GM19467 (cell line): Measurements from ENCODE around the gene INPP4B.
"Not testable (repeated sequence)": the region's sequence is repeated elsewhere in the genome, so short reads cannot be mapped to it uniquely, and the experiment has no call there.

Experiments
- ATAC-seq: cut with Tn5 transposase; IDR thresholded peaks from one replicate; pipeline ENCODE4 v1.9.1; 2021; ENCODE audit warnings: mild to moderate bottlenecking, moderate library complexity; ENCODE audit not compliant: unreplicated experiment

Gene INPP4B

DNA sequence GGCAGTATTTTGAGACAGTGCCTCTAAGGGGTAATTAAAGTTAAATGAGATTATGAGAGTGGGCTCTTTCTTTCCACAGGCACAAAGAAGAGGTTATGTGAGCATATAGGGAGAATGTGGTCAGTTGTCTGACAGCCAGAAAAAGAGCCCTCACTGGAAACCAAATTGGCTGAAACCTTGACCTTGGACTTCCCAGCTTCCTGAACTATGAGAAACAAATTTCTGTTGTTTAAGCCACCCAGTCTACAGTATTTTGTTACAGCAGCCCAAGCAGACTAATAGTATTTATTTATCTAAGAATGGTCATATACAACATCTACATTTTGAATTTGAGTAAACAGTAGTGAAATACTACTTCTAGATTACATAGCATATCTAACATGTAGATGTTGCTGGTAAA lies 736.0 kb downstream of the INPP4B start:
- ATAC-seq: no peak

DNA sequence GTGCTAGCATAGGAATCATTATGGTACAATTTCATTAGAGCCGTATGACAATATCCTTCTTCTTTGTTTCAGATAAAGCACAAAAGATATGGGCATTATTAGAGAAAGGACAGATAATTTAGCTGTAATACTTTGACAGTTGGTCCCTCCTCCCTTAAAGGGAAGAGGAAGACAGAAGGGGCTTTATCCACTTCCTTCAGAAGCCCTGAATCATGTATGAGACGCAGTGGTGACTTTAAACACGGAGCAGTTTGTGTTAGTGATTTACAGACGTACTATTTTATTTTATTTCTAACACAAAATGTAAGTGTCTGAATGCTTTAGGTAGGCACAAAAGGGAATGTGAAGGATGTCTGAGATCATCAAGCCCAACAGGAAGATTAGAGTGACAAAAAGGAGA lies 742.1 kb downstream of the INPP4B start:
- no peak for ATAC-seq

DNA sequence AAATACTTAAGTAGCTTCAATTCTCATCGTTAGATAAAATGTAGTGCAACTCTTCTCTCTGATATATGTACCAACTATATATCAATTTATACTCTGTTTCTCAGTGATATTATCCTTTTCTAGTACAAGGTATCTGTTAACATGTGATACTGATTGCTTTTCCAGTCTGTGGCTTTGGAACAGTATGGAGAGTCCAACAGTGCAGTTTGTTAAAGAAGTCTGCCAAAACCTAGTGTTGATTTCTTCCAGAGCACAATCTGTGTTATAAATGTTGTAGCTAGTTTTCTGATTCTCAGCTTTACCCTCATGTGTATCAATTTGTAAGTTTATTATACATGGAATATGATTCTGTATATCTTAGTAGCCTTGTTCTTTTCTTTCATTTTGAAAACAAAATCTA lies 744.7 kb downstream of the INPP4B start:
- no peak for ATAC-seq

DNA sequence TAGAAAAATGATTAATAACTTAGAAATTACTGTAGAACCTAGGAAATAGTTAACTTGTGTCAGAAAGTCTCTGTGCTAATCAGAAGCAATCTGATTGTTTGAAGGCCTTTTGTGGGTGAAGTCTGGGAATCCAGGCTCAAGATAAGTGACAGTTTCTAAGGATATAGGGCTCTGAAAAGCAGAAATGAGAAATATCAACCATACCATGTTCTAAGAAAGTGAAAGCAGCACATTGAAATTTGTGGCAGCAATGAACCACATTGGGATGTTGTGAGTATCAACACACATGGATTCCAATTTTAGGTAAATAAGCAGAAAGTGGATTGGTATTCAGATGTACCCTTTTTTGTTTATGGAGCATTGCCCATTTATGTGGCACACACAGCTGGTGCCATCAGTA lies 745.2 kb downstream of the INPP4B start:
- no peak for ATAC-seq

DNA sequence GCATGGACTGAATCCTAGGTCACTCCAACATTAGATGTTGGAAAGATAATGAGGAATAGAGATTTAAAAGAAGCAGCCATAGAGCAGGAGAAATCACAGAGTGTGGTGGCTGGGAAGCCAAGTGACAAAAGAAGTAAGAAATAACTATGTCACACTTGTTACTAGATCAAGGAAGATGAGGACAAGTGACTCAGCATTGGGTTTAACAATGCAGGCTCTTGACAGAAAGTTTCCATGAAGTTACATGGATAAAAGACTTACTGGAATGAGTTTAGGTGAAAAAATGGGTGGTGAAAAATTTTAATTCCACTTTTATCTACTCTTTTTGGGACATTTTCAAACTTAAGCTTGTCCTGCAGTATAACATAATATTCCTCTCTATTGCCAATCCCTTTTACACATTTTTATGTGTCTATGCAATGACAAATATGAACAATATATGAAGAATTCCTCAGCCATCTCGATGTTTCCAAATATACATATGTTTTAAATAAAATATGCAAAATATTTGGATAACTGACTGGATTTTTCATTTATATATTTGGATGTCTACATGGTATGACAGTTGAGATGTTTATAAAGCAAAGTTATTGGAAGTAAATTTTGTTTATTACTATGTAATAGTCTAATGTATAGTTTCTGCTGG lies 747.1 kb downstream of the INPP4B start:
- ATAC-seq: no peak

DNA sequence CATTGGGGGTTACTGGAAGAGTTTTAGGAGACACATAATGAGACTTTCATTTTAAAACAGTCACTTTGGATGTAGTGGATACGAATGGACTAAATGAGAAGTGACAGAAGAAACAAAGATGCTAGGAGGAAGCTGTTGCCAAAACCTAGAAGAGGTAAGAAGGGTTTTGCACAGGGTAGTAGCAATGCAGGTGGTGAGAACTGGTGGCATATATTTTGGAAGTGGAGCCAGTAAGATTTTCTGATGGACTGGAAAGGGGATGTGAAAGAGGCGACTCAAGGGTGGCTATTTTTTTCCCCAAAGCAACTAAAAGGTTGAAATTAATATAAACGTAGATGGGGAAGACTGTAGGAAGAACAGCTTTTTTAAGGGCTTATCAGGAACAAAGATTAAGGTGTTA lies 747.7 kb downstream of the INPP4B start:
- ATAC-seq: no peak

DNA sequence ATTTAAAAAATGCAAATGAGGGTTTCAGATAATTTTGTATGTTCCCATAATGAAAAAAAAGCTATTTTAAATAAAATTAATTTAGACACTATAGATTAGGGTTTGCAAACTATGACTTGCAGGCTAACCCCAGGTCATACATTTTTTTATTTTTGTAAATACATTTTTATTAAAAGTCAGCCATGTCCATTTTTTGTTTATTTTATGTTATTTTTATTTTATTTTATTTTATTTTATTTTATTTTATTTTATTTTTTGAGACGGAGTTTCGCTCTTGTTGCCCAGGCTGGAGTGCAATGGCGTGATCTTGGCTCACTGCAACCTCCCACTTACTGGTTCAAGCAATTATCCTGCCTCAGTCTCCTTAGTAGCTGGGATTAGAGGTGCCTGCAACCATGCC lies 749.1 kb downstream of the INPP4B start:
- ATAC-seq: no peak

DNA sequence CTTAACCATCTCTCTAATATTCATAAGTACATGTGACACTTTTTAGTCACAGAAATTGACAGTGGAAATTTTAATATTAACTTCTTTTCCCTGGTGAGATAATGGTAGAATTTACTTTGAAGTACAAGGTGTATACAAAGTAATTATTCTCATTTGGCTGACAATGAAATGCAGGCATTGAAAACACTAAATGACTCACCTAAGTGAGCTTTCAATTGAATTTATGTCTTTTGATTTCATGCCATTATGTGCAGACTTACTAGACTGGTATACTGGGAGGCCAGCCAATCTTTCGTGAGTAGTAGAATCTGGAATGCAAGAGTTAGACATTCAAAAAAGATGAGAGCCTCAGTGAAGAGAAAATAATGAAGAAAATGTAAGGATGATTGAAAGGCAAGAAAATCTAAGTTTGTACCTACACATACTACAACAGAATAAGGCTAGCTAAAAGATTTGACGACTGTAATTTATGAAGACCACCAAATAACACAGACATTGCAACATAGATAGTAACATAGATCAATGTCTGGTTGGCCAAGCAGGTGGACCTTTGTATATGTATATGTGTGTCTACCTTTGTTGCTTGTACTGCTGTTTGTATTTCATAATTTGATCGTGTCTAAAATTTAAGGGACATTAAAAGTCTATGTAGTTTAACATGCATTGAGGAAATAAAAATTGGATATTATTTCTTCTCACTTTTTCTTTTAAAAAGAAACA lies 750.1 kb downstream of the INPP4B start:
- no peak for ATAC-seq

DNA sequence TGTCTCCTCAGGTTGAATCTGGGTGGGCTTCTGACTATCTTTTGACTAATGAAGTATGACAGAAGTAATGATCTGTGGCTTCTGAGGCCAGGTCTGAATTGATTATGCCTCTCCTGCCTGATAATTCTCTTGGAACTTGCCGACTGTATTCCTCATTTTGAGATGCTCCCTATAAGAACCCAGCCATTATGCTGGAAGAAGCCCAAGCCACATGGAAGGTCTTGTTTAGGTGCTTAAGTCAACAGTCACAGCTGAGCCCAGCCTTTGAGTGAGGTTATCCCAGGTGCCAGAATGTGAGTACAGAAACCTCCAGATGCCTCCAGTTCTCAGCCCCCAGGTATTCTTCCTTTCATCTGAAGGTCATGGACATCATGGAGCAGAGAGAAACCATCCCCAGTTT lies 753.2 kb downstream of the INPP4B start:
- no peak for ATAC-seq

DNA sequence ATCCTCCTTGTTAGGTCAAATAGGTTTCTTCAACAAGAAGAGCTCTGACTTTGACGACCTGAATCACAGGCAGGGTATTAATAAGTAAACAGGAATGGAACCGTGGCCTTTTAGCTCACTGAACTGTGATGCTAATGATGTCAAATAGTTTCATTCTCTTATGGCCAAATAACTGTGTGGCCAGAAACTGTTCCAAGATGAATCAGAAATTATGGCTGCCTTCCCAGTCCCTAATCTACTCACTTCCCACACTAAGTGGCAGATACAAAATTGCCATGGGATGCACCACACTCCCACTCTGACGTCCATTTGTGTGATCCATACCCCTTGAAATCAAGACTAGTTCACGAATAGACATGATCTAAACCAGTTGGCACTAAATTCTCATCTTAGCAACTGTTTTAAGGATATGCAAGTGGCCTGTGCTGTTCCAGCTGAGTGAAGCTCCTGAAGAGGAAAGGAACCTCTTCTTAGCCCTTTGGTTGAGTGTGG lies 754.4 kb downstream of the INPP4B start:
- ATAC-seq: no peak

DNA sequence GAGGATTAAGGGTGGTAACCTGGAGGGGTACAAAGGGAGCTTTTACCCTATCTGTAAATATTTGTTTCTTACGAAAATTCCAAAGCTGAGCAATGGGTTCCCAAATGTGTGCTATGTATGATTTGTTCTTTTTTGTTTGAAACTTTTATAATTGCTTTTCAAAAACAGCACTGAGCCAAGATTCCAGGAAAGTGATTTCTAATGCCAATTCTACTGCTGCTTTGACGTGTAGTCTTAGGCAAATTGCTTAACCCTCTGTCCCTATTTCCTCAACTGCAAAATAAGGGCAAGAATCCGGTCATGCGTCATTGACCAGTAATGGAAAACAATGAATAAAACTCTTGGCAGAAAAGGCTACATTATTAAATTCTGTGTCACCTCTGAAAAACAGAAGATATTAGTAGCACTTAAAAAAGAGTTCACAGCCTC lies 755.0 kb downstream of the INPP4B start:
- ATAC-seq: no peak

DNA sequence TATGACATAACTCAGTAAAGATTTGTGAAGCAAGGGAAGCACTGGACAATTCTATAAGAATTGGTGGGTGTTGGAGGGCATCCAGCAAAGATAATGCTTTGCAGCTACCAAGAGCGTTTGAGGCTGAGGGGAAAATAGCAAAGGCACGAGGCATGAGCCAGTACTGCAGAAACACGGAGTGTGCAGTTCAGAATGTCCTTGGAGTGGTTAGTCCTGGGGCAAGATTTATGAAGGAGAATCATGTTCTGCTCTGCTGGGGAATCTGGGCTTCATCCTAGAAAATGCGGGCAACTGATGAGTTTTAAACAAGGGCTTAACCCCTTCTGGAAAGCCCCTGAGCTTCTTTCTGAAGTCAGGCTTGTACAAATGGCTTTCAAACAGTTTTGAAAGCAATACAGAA lies 757.2 kb downstream of the INPP4B start:
- no peak for ATAC-seq

DNA sequence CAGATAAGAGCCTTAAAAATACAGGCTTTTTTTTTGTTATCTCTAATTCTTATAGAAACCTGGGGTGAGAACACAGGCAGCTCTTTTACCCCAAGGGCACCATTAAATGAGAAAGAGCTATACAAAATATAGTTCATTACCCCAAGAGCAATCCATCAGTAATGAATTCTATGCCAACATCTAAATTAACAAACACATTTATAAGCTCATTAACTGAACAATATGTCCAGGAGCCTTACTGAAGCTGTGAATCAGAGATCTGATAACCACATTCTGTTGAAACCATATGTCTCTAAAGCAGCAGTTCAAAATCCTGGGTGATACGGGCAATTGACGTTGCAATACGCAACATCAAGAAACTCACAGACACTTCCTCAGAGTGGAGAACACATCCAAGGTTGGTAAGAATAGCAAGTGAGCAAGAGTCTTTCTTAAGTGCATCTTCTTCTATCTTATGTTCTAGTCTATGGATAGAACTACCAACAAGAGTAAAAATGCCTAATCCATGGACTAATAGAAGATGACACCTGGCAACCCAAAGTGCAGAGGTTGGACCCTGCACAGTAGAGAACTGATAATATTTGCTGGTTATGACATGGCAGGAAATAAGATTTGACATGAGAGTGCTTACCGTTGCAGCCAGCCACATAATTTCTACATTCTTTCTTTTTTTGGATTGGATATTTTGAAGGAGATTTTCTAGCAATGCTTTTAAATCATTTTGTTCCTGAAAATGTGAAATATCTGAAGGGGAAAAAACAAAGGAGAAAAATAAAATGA lies 760.4 kb downstream of the INPP4B start:
- ATAC-seq: no peak

DNA sequence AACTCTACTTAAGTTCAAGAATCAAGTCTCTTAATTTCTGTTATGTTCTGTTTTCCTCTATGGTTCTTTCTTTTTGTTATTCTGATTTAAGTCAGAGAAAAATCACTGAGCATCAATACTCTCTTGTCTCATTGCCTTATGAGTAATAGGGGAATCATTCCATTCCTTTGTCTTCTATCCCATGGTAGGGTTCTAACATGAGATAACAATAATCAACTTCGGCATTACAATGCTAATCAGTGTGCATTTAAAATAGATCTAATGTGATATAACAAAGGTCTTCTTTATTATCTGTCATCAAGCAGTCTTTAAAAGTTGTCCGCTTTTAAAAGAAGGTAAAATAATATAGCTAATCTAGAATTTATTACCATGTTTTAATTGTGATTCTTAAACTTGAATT lies 762.8 kb downstream of the INPP4B start:
- no peak for ATAC-seq

DNA sequence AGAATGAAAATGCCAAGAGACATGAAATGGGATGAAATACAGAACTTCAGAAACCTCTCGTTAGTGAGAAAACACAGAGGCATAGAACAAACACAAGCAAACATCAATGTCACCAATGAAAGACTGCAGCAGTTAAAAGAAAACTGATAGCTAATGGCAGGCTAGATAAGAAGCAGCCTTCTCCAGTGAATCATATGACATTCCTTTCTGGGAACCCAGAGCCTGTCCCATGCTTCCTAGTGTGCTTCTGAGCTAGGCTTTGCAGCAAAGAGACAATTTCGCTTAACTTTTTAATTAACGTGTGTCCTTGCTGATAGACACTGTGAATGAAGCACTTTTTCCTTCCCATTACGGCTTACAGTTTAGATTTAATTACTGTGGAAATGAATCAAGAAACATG lies 765.1 kb downstream of the INPP4B start:
- ATAC-seq: no peak

DNA sequence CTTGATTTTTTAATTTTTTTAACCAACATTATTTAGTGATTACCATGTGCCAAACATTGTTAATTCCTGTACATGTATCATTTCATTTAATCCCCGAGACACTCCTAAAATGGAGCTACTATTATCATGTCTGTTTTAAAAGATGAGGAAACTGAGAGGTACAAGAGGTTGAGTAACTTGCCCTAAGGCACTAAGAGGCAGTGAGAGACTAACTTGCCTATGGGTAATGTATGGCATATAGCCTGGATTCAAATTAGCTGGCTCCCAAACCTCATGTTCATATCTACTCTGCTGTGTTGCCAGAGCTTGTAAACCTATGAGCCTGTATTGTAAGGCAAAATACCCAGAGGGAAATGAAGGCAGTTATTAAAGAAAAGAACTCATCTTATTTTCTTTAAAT lies 766.1 kb downstream of the INPP4B start:
- ATAC-seq: no peak

DNA sequence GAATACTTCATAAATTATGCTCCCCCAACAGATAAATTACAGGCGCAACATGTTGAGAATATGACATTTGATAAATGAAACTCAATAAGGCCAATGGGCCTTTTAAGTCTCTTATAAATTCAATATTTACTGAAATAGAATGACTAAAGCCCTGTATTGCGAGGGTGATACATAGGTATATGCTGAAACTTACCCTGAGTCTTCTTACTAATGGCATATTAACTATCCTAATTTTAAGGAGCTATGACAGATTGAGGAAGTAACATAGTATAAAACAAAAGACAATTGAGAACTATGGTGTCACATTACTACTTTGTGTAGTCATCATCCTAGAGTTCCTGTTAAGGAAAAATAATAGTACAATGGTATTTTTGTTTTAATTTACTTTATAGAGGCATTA lies 769.1 kb downstream of the INPP4B start:
- no peak for ATAC-seq

DNA sequence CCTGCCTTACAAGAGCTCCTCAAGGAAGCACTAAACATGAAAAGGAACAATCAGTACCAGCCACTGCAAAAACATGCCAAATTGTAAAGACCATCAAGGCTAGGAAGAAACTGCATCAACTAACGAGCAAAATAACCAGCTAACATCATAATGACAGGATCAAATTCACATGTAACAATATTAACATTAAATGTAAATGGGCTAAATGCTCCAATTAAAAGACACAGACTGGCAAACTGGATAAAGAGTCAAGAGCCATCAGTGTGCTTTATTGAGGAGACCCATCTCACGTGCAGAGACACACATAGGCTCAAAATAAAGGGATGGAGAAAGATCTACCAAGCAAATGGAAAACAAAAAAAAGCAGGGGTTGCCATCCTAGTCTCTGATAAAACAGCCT lies 777.8 kb downstream of the INPP4B start:
- ATAC-seq: not testable (repeated sequence)

DNA sequence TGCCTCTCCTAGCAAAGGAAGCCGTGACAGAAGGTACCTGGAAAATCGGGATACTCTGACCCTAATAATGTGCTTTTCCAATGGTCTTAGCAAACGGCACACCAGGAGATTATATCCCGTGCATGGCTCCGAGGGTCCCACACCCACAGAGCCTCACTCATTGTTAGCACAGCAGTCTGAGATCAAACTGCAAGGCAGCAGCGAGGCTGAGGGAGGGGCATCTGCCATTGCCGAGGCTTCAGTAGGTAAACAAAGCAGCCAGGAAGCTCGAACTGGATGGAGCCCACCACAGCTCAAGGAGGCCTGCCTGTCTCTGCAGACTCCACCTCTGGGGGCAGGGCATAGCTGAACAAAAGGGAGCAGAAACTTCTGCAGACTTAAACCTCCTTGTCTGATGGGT lies 779.5 kb downstream of the INPP4B start:
- not testable (repeated sequence) for ATAC-seq

DNA sequence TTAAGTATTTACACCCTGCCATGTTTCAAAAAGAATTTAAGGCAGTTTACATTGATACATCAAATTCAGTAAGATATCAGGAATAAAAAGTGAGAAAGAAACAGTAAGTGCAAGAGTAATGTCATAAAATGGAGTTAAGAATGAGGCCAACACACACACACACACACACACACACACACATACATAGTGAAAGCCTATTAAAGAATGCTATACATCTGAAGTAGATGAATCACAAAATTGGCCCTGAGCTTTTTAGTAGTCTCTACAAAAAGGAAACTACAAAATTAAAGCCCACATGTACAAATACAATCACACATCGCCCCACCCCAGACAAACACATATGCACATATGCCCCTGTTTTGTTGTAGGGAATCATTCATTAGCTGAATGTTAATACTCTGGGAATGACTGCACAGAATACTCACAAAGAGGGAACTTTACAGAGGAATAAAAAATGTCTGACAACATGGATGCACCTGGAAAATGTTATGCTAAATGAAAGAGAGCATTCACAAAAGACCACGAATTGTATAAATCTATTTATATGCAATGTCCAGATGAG lies 780.9 kb downstream of the INPP4B start:
- ATAC-seq: no peak

DNA sequence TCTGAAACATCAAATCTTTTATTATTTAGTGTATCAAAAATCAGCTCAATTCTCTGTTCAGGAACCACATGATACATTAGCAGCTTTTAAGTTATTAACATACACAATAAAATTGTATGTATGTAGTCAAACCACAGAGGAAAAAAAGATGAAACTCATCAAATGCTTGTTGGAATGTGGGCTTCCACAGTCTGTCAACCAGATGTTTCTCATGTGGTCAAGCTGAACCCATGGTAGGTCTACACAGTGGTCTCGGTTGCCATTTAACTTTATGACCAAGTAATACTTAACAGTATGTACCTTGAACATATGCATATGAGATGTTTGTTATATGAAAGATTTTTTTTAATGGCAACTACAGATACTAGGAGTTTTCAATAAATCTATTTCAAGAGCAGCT lies 781.9 kb downstream of the INPP4B start:
- ATAC-seq: no peak

DNA sequence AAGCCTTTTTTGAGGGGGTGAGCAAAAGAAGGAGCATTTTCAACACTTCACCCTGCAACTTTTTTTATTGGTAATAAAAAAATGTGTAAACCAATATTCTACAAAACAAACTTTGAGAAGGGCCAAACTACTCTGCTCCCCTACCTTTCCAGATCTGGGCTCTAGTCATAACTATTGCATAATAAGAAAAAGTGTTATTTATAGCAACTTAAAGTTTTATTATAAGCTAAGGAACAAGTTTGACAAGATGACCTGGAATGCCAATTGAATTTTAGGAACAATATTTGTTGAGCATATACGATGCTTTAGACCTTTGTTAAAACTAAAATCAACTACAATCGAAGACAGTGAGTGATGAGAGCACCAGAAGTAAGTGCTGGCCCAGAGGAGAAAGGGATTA lies 800.1 kb downstream of the INPP4B start:
- no peak for ATAC-seq
